SK-N-SH treated with all-trans-retinoic acid at 6 μM for 48 hours (cell line): ENCODE measurements around the gene ANKRD28.

Experiments used
- ATAC-seq: fragments of 200-7000 bp; cut with Tn5 transposase; 3 replicates; pipeline ENCODE4 v1.9.1; 2020; ENCODE audit warnings: mild to moderate bottlenecking, moderate library complexity
- ARNTL ChIP-seq: fragments of 450-650 bp; formaldehyde crosslinking; IDR thresholded peaks from 2 replicates; pipeline ENCODE4 v1.5.0; 2020; ENCODE audit warnings: low read depth, mild to moderate bottlenecking, moderate library complexity, borderline replicate concordance
- BACH2 ChIP-seq: fragments of 250-450 bp; sonication (Bioruptor Pico); IDR thresholded peaks from 2 replicates; pipeline ENCODE4 v1.9.0; 2021; ENCODE audit warnings: mild to moderate bottlenecking, borderline replicate concordance
- CREB5 ChIP-seq: fragments of 250-450 bp; sonication (Bioruptor Pico); IDR thresholded peaks from 2 replicates; pipeline ENCODE4 v1.5.1; 2020; ENCODE audit warnings: low read depth, mild to moderate bottlenecking, moderate library complexity
- CSDC2 ChIP-seq: fragments of 250-450 bp; sonication (Bioruptor Pico); IDR thresholded peaks from 2 replicates; pipeline ENCODE4 v1.5.0; 2020; ENCODE audit warnings: mild to moderate bottlenecking, moderate library complexity
- GLIS3 ChIP-seq: fragments of 250-450 bp; sonication (Bioruptor Pico); IDR thresholded peaks from 2 replicates; pipeline ENCODE4 v1.5.0; 2020; ENCODE audit warnings: mild to moderate bottlenecking, moderate library complexity
- ISL1 ChIP-seq: fragments of 250-450 bp; sonication (Bioruptor Pico); IDR thresholded peaks from 2 replicates; pipeline ENCODE4 v2.1.2; 2022; ENCODE audit warnings: mild to moderate bottlenecking, moderate library complexity
- OSR1 ChIP-seq: fragments of 250-450 bp; sonication (Bioruptor Pico); IDR thresholded peaks from 2 replicates; pipeline ENCODE4 v1.8.0; 2022; ENCODE audit warnings: moderate library complexity, mild to moderate bottlenecking, inconsistent platforms
- POU6F1 ChIP-seq: fragments of 250-450 bp; sonication (Bioruptor Pico); IDR thresholded peaks from 2 replicates; pipeline ENCODE4 v1.8.0; 2021; ENCODE audit warnings: low read depth, mild to moderate bottlenecking, moderate library complexity, borderline replicate concordance
- PPARA ChIP-seq: fragments of 250-450 bp; sonication (Bioruptor Pico); IDR thresholded peaks from 2 replicates; pipeline ENCODE4 v1.5.0; 2020; ENCODE audit warnings: mild to moderate bottlenecking, borderline replicate concordance
- RARB ChIP-seq: fragments of 250-450 bp; sonication (Bioruptor Pico); IDR thresholded peaks from 2 replicates; pipeline ENCODE4 v1.8.0; 2021; ENCODE audit warnings: mild to moderate bottlenecking, moderate library complexity
- SNAI2 ChIP-seq: fragments of 250-450 bp; sonication (Bioruptor Pico); IDR thresholded peaks from 2 replicates; pipeline ENCODE4 v1.5.0; 2020; ENCODE audit warnings: mild to moderate bottlenecking, moderate library complexity
- TCF4 ChIP-seq: fragments of 250-450 bp; sonication (Bioruptor Pico); IDR thresholded peaks from 2 replicates; pipeline ENCODE4 v1.8.0; 2021; ENCODE audit warnings: mild to moderate bottlenecking, moderate library complexity, borderline replicate concordance
- TOX ChIP-seq: fragments of 250-450 bp; sonication (Bioruptor Pico); IDR thresholded peaks from 2 replicates; pipeline ENCODE4 v1.8.0; 2021; ENCODE audit warnings: mild to moderate bottlenecking, moderate library complexity, borderline replicate concordance
- TSHZ2 ChIP-seq: fragments of 250-450 bp; sonication (Bioruptor Pico); IDR thresholded peaks from 2 replicates; pipeline ENCODE4 v1.5.0; 2020; ENCODE audit warnings: mild to moderate bottlenecking, moderate library complexity
- ZC3H10 ChIP-seq: fragments of 250-450 bp; sonication (Bioruptor Pico); IDR thresholded peaks from 2 replicates; pipeline ENCODE4 v1.5.1; 2021; ENCODE audit warnings: mild to moderate bottlenecking, moderate library complexity
- ZFP3 ChIP-seq: fragments of 250-450 bp; sonication (Bioruptor Pico); IDR thresholded peaks from 2 replicates; pipeline ENCODE4 v1.5.0; 2020; ENCODE audit warnings: mild to moderate bottlenecking, moderate library complexity
- ZNF70 ChIP-seq: fragments of 450-650 bp; formaldehyde crosslinking; IDR thresholded peaks from 2 replicates; pipeline ENCODE4 v1.5.0; 2020; ENCODE audit warnings: mild to moderate bottlenecking, moderate library complexity
- ZNF8 ChIP-seq: fragments of 450-650 bp; formaldehyde crosslinking; IDR thresholded peaks from 2 replicates; pipeline ENCODE4 v1.5.0; 2020; ENCODE audit warnings: mild to moderate bottlenecking, moderate library complexity
- TF ChIP-seq, protein P1 (sequence below): fragments of 250-450 bp; sonication (Bioruptor Pico); IDR thresholded peaks from 2 replicates; pipeline ENCODE4 v1.5.1; 2021; ENCODE audit warnings: mild to moderate bottlenecking, moderate library complexity

Gene ANKRD28

GRCh38 chr3:15638193-15638890, 159.4 kb downstream of the ANKRD28 start (continued):
- TF ChIP-seq CREB5 (CRISPR knock-in tag) (no peak), ISL1 (no peak)
- TF ChIP-seq, protein P1, sequence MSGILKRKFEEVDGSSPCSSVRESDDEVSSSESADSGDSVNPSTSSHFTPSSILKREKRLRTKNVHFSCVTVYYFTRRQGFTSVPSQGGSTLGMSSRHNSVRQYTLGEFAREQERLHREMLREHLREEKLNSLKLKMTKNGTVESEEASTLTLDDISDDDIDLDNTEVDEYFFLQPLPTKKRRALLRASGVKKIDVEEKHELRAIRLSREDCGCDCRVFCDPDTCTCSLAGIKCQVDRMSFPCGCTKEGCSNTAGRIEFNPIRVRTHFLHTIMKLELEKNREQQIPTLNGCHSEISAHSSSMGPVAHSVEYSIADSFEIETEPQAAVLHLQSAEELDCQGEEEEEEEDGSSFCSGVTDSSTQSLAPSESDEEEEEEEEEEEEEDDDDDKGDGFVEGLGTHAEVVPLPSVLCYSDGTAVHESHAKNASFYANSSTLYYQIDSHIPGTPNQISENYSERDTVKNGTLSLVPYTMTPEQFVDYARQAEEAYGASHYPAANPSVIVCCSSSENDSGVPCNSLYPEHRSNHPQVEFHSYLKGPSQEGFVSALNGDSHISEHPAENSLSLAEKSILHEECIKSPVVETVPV: no peak

- ATAC-seq: no peak
Measured at GRCh38 chr3:15637131-15637951, 160.4 kb downstream of the ANKRD28 start.

DNA sequence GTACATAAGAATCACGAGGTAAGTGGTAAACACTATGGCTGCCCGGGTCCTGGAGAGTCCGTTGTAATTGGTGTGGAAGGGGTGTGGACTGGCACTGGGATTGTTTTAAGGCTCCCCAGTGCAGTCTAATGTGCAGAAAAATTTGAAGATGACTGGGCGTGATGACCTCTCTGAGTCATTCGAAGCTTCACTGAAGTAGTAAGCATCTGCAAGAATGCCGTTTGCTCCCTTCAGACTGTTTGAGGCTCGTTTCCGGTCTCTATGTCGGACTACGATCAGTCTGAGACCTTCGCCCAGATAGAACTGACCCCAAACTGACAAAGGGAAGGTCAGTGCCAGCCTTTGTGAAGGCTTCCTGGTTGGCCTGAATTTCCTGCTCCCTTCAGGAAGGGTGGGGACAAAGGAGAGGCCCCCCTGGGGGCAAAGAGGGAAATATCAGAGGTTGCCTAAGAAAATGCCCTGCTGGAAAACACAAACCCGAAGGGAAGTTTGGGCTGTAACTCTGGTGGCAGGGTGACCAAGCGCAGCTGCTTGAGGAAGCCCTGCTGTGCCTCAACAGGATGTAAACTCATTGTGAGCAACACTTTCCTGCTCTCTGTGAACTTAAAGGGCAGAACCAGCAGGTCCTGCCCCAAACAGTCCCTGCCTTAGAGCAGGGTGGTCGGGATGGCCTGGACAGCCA, 161.6 kb downstream of the ANKRD28 start:
- no peak for TF ChIP-seq TCF4 (CRISPR knock-in tag)
- no peak for TF ChIP-seq PPARA (CRISPR knock-in tag)
- no peak for TF ChIP-seq OSR1
- TF ChIP-seq GLIS3 (CRISPR knock-in tag): no peak
- TF ChIP-seq ZNF70 (CRISPR knock-in tag): no peak
- no peak for TF ChIP-seq RARB (CRISPR knock-in tag)
- ATAC-seq: peak; percentile 76

More at GRCh38 chr3:15637131-15637951, 160.4 kb downstream of the ANKRD28 start:
- no peak for TF ChIP-seq ISL1
- TF ChIP-seq TOX (CRISPR knock-in tag): no peak
- no peak for TF ChIP-seq PPARA (CRISPR knock-in tag)
- no peak for TF ChIP-seq OSR1
- no peak for TF ChIP-seq ZNF8 (CRISPR knock-in tag)
- no peak for TF ChIP-seq SNAI2 (CRISPR knock-in tag)
- TF ChIP-seq, protein P1: no peak
- no peak for TF ChIP-seq TCF4 (CRISPR knock-in tag)

DNA sequence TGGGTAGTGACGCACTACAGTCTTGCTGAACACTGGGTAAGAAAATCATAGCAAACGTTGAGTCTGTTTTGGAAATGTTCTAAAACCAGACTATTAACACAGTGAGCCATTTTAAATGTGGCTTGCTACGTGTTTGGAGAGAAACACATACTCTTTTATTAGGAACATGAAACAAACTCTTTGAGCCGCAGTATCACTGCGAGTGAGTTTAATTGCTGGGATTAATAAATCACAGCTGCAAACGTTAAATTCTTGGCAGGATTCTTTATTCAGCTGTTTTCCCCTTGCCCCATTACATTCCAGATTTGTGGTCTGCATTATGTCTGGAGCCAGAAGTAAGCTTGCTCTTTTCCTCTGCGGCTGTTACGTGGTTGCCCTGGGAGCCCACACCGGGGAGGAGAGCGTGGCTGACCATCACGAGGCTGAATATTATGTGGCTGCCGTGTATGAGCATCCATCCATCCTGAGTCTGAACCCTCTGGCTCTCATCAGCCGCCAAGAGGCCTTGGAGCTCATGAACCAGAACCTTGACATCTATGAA, 162.6 kb downstream of the ANKRD28 start:
- ATAC-seq: peak; percentile 70
- no peak for TF ChIP-seq CREB5 (CRISPR knock-in tag)
- no peak for TF ChIP-seq ZFP3 (CRISPR knock-in tag)
- no peak for TF ChIP-seq RARB (CRISPR knock-in tag)
- peak; percentile 78 for TF ChIP-seq ISL1
- TF ChIP-seq, protein P1: no peak
- no peak for TF ChIP-seq ARNTL (CRISPR knock-in tag)
- TF ChIP-seq PPARA (CRISPR knock-in tag): no peak
- no peak for TF ChIP-seq ZC3H10 (CRISPR knock-in tag)
- TF ChIP-seq TSHZ2 (CRISPR knock-in tag): peak; percentile 41; the same call in 1 of the 2 replicates
- TF ChIP-seq TCF4 (CRISPR knock-in tag): peak; percentile 73
- TF ChIP-seq CSDC2 (CRISPR knock-in tag): no peak
- TF ChIP-seq TOX (CRISPR knock-in tag): 0 out of 2 replicates have a peak, but pooled peaks have one; percentile 25
- no peak for TF ChIP-seq OSR1
- TF ChIP-seq POU6F1: no peak
- no peak for TF ChIP-seq BACH2 (CRISPR knock-in tag)
- no peak for TF ChIP-seq ZNF70 (CRISPR knock-in tag)
- TF ChIP-seq SNAI2 (CRISPR knock-in tag): 0 out of 2 replicates have a peak, but pooled peaks have one; percentile 52
- TF ChIP-seq GLIS3 (CRISPR knock-in tag): no peak
